Jurkat, Clone E6-1 (cell line): ENCODE measurements around the gene ISYNA1.
"Not testable (repeated sequence)": the region's sequence is repeated elsewhere in the genome, so short reads cannot be mapped to it uniquely, and the experiment has no call there.

Source experiments
- DNase-seq: peaks from one replicate; pipeline ENCODE4 v3.0.0-alpha.2; 2011; ENCODE audit warnings: low read depth, low spot score
- H3K4me3 ChIP-seq: 2 replicates; pipeline ENCODE4 v1.5.1; 2011; ENCODE audit warnings: mild to moderate bottlenecking, low read length, control low read depth, moderate library complexity

The ISYNA1 gene

DNA sequence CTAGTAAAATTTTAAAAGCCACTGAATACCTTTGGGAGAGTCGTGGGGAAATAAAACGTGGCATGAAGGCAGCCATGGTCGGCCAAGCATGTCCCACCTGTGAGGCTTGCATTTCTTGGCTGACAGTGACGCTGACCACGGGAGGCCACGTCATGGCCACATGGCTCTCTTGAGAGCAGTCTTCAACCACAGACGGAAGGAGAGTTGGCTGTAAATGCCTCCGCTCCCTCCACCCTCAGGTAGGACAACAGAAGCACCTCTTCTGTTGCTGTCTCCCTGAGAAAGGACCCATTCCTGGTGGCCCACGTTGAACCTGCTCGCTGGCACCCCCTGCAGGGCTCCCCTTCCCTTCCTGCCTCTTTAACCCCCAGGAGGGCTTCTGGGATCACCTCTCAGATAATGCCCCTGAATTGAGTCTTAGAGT lies 29.9 kb downstream of the ISYNA1 start:
- no peak for DNase-seq
- H3K4me3 ChIP-seq: no peak overlapping the region

DNA sequence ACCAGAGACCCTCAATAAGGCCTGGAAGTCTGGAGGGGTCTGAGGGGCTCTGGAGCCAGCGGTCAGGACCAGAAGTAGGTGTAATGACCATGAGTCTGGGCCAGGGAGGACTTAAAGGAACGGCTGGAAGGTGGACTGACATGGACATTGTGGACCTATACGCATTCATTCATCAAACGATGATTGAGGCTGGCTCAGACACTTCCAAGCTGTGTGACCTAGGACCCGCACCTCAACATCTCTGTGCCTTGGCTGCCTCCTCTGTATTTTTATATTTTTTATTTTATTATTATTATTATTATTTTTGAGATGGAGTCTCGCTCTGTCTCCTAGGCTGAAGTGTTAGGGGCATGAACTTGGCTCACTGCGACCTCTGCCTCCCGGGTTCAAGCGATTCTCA lies 31.2 kb downstream of the ISYNA1 start:
- no peak overlapping the region for H3K4me3 ChIP-seq
- no peak for DNase-seq

GRCh38 chr19:18405754-18406153 lies 32.2 kb downstream of the ISYNA1 start:
- not testable (repeated sequence) for DNase-seq, H3K4me3 ChIP-seq

GRCh38 chr19:18402455-18403248 lies 35.3 kb downstream of the ISYNA1 start:
- not testable (repeated sequence) for H3K4me3 ChIP-seq, DNase-seq

- no peak overlapping the region for H3K4me3 ChIP-seq
- DNase-seq: no peak
Measured at GRCh38 chr19:18401580-18402112, 36.3 kb downstream of the ISYNA1 start.

DNA sequence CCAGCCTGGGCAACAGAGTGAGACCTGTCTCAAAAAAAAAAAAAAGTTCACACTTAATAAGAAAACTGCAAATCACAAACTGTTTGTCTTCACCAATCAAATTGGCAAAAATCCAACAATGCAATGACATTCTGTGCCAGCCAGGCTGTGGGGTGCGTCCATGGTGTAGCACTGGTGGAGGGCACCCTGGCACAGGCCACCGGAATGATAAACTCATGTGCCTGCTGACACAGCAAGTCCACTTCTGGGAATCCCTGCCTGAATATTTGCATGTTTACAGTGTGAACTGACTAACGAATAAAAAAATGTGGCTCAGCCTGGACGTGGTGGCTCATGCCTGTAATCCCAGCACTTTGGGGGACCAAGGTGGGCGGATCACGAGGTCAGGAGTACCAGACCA lies 38.9 kb downstream of the ISYNA1 start:
- no peak overlapping the region for H3K4me3 ChIP-seq
- no peak for DNase-seq

DNA sequence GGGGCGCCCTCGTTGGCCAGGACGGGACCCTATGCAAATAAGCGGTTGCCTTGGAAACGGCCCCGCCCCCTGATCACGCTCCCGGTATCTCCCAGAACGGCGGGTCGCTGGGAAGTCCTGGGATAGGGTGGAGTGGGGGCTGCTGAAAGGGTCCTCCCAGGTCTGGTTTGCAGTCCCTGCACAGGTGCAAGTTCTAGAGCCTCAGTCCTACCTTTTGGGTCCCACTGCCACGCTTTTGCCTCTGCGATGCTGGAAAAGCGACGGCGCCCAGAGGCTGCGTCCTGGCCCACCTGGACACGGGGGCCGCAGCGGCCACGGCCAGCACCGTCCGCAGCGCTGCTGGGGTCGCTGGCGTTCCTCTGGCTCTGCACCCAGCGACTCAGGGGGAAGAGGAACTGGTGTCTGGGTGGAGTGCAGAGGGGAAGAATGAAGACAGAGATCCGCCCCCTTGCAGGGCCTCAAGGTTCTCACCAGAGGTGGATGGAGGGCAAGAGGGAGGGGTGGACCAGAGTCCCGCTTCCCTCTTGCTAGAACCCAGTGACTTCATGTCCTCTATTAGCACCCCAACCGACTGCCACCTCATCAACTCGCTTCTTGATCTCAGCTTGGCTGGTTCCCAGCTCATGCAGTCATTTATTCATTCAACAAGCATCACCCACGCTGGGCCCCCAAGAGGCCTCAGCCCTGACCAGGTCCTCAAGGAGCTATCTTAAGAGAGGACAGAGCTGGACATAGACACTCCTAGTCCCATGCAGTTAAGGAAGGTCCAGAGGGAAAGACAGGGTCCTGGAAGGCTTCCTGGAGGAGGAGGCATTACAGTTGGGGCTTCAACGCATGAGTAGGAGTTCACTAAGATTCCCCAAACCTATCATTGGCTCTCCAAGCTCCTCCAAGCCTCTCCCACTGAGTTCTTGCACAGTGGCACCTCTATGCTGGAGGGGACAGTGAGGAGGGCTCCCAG lies 40.4 kb downstream of the ISYNA1 start, which contains the start of gene LRRC25:
LRRC25 (minus strand) TSS at position 381 of the 961 bp plus-strand sequence. CDS start 659 bp downstream, outside the sequence.
- H3K4me3 ChIP-seq: no peak within 1 kb of the TSS
- no peak for DNase-seq

DNA sequence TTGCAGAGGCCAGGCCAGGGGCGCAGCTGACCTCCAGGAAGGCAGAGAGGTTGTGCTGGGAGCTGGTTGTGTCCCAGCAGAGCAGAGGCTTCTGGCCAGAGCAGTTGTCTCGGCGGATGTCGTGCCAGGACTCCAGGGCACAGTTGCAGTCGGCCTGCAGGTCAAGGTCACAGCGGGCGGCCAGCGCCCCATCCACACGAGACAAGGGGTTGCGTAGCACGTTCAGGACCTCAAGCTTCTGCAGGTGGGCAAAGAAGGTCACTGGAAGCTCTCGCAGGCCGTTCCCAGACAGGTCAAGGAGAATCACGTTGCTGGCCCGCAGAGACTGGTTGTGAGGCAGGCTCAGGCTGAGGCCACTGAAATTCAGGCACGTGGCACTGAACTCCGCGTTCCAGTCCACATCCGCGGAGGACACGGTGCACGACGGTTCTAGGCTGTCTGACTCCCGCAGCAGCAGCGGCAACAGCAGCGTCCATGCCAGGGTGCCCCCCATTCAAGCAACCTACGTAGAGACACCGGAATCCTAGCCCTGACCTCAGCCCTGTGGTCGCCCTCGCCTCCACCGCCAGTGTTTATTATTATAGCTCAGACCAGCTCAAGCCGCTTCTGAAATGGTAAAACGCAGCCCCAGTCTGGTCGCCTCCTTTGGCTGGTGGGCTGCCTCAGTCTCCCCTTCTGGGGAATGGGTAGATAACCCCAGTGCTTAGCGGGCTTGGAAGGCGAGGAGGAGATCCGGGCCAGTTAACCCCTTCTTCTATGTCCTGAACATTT lies 41.3 kb downstream of the ISYNA1 start:
- no peak for DNase-seq
- no peak overlapping the region for H3K4me3 ChIP-seq

GRCh38 chr19:18393836-18394235 lies 44.1 kb downstream of the ISYNA1 start:
- DNase-seq: no peak
- no peak overlapping the region for H3K4me3 ChIP-seq

DNA sequence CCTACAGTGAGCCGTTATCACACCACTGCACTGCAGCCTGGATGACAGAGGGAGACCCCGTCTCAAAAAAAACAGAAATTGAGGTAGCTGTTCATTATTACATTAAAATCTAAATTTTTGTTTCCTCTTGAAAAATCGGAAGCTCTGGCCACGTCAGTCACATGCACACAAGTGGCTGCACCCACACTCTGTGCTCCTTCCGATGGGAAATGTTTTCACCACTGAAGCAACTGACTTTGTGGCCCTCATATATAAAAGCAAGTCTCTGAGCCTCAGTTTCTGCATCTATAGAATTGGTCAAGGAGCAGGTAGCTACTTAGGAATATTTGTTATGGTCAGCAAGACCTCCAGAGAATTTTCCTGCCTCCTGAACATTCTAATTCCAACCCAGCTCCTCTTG lies 45.0 kb downstream of the ISYNA1 start:
- no peak overlapping the region for H3K4me3 ChIP-seq
- DNase-seq: no peak

GRCh38 chr19:18392417-18392816 lies 45.5 kb downstream of the ISYNA1 start:
- no peak overlapping the region for H3K4me3 ChIP-seq
- DNase-seq: no peak

DNA sequence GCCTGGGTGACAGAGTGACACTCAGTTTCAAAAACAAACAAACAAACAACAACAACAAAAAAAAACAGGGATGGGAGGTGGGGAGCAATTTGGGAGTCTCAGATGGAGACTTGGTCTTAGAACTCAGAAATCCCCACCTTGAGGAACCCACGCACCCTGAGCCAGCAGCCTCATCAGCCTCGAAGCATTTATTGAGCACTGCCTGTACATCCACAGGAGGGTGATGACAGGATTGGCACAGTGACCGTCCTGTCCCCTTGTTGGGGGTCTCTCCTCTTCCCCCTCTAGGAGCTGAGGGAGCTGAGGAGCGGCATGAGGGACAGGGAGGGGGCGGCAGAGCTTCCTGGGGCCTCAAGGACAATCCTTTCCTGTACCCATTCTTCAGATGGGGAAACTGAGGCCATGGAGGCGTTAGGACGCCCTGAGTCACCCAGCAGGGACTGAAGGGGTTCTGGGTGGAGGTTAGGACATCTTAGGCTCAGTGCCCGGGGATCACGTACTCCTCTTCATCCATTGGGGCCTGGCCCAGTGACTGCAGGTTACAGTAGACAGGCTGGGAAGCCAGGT lies 46.3 kb downstream of the ISYNA1 start:
- no peak overlapping the region for H3K4me3 ChIP-seq
- DNase-seq: no peak

GRCh38 chr19:18390065-18390907 lies 47.6 kb downstream of the ISYNA1 start:
- H3K4me3 ChIP-seq: no peak overlapping the region

GRCh38 chr19:18389726-18390064 lies 48.2 kb downstream of the ISYNA1 start:
- H3K4me3 ChIP-seq: no peak overlapping the region
- no peak for DNase-seq

More at GRCh38 chr19:18390065-18390907, 47.6 kb downstream of the ISYNA1 start:
- DNase-seq: no peak

DNA sequence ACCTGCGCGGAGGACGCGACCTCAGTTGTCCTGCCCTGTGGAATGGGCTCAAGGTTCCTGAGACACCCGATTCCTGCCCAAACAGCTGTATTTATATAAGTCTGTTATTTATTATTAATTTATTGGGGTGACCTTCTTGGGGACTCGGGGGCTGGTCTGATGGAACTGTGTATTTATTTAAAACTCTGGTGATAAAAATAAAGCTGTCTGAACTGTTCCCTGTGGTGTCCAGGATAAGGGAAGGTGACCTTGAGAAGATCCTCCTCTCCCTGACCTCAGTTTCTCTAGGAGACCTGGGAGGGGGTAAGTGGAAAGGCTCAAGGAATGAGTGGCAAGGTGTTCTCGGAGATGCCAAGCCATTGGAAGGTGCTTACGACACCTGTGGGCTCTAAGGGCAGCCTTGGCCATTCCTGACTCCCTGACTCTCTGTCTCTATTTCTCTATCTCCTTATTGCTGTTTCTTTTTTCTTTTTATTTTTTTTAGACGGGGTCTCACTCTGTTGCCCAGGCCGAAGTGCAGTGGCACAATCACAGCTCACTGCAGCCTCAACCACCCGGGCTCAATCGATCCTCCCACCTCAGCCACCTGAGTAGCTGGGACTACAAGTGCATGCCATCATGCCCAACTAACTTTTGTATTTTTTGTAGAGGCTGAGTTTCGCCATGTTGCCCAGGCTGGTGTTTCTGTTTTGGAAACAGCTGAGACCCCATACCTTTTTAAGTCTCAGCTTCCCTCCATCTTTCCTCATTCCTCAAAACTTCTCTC lies 48.8 kb downstream of the ISYNA1 start:
- peak overlapping the region; percentile 48 for H3K4me3 ChIP-seq
- DNase-seq: no peak

DNA sequence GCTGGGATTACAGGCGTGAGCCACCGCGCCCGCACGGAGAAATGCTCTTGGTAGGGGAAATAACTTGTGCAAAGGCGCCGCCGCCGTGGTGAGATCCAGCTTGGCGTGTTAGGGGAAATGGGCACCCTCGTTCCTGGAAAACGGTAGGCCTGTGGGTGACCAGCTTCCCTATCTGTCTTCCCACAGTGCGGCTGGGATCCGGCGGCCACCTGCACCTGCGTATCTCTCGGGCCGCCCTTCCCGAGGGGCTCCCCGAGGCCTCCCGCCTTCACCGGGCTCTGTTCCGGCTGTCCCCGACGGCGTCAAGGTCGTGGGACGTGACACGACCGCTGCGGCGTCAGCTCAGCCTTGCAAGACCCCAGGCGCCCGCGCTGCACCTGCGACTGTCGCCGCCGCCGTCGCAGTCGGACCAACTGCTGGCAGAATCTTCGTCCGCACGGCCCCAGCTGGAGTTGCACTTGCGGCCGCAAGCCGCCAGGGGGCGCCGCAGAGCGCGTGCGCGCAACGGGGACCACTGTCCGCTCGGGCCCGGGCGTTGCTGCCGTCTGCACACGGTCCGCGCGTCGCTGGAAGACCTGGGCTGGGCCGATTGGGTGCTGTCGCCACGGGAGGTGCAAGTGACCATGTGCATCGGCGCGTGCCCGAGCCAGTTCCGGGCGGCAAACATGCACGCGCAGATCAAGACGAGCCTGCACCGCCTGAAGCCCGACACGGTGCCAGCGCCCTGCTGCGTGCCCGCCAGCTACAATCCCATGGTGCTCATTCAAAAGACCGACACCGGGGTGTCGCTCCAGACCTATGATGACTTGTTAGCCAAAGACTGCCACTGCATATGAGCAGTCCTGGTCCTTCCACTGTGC lies 49.6 kb downstream of the ISYNA1 start:
- H3K4me3 ChIP-seq: peak overlapping the region; percentile 48
- peak; percentile 48 for DNase-seq
